NCI-H1105 (cell line): ENCODE measurements around the gene ALDH2.
"Not testable (repeated sequence)": the region's sequence is repeated elsewhere in the genome, so short reads cannot be mapped to it uniquely, and the experiment has no call there.

Source experiments
- DNase-seq: peaks from one replicate; lab custom pipeline; 2025; lab: John Stamatoyannopoulos, UW

ALDH2 gene

GRCh38 chr12:111759271-111759670 is 7.5 kb upstream of the ALDH2 start:
- DNase-seq = no peak

GRCh38 chr12:111759991-111760390 is 6.7 kb upstream of the ALDH2 start:
- DNase-seq = no peak

GRCh38 chr12:111761099-111761498 is 5.6 kb upstream of the ALDH2 start:
- no peak for DNase-seq

GRCh38 chr12:111761706-111762105 is 5.0 kb upstream of the ALDH2 start:
- no peak for DNase-seq

GRCh38 chr12:111763552-111763951 is 3.2 kb upstream of the ALDH2 start:
- DNase-seq = not testable (repeated sequence)

GRCh38 chr12:111764120-111764821 is 2.5 kb upstream of the ALDH2 start:
- DNase-seq = no peak

- DNase-seq = no peak
These were observed 827 bp downstream of the ALDH2 start for GRCh38 chr12:111767362-111768158.

- peak; percentile 52 for DNase-seq
These were observed 1.6 kb downstream of the ALDH2 start for GRCh38 chr12:111768159-111768895.

GRCh38 chr12:111769599-111769998 is 2.9 kb downstream of the ALDH2 start:
- no peak for DNase-seq

GRCh38 chr12:111773801-111774551 is 7.2 kb downstream of the ALDH2 start:
- no peak for DNase-seq

- no peak for DNase-seq
These were observed 8.8 kb downstream of the ALDH2 start for GRCh38 chr12:111775205-111776193.

GRCh38 chr12:111776836-111777344 is 10.2 kb downstream of the ALDH2 start:
- DNase-seq = no peak

- DNase-seq = no peak
These were observed 10.8 kb downstream of the ALDH2 start for GRCh38 chr12:111777345-111778045.

- DNase-seq = no peak
These were observed 13.4 kb downstream of the ALDH2 start for GRCh38 chr12:111780166-111780565.

- no peak for DNase-seq
These were observed 13.9 kb downstream of the ALDH2 start for GRCh38 chr12:111780615-111781014.

GRCh38 chr12:111781085-111781658 is 14.4 kb downstream of the ALDH2 start:
- no peak for DNase-seq

- no peak for DNase-seq
These were observed 16.3 kb downstream of the ALDH2 start for GRCh38 chr12:111783046-111783445.

- no peak for DNase-seq
These were observed 18.2 kb downstream of the ALDH2 start for GRCh38 chr12:111784953-111785352.

- no peak for DNase-seq
These were observed 18.9 kb downstream of the ALDH2 start for GRCh38 chr12:111785651-111786050.
